Dedifferentiated amniotic fluid mesenchymal stem cell (primary cell): ENCODE measurements around the gene CD2BP2.
A peak's percentile ranks its signal among the peaks of the same experiment; 100 is the strongest.
"Not testable (repeated sequence)": the region's sequence is repeated elsewhere in the genome, so short reads cannot be mapped to it uniquely, and the experiment has no call there.

ENCODE experiments used
- DNase-seq: peaks from one replicate; pipeline ENCODE4 v3.0.0-alpha.2; 2016; ENCODE audit errors: extremely low spot score

The CD2BP2 gene

DNA sequence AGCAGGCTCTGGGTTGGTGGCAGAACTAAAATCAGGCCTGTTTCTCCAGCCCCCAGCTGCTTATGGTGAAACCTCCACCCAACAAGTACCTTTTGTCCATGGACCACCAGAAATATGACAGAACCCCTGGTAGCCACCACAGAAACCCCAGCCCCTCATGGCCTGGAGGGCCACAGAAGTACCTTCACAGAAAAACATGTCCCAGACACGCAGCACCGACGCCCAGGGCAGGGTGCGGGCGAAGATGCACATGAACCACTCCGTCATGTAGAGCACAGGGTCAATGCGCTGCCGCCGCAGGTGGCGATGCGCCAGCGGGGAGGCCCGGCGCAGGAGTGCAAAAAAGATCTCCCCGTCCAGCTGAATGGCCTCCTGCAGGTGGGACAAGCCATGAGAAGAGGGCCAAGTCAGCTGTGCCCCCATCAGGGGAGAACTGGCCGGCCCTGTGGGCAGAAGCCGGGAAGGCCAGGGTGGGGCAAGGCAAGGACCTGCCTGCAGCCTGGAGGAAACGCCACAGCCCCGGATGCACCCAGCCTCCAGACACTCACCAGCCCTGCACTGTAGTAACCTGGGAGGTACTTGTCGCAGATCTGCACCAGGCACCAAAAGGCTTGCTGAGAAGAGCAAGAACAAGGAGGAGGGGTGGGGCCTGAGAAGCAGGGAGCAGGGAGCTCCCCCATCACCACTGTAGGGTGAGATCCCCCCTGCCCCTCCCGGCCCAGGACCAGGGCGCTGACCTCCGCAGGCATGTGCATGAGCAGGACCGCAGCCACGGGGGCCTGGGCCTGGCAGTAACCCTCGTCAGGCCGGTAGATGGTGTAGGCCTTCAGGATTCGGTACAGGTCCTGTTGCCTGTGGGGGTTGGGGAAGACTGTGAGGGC lies 4.1 kb upstream of the CD2BP2 start:
- DNase-seq: no peak

DNA sequence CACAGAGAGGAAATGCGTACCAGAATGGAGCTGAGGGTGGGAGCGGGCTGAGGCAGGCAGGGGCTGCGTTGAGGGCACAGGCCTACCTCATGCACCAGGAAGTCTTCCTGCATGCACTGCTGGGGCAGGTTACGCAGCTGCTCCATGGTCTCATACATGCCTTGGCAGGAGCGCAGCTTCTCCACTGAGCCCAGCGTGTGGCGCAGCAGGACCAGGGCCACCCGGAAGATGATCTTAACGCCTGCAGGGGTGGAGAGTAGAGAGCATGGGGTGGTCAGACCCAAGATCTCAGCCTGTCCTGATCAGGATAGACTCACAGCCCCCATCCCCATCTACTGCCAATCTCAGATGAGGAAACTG lies 3.4 kb upstream of the CD2BP2 start:
- no peak for DNase-seq

DNA sequence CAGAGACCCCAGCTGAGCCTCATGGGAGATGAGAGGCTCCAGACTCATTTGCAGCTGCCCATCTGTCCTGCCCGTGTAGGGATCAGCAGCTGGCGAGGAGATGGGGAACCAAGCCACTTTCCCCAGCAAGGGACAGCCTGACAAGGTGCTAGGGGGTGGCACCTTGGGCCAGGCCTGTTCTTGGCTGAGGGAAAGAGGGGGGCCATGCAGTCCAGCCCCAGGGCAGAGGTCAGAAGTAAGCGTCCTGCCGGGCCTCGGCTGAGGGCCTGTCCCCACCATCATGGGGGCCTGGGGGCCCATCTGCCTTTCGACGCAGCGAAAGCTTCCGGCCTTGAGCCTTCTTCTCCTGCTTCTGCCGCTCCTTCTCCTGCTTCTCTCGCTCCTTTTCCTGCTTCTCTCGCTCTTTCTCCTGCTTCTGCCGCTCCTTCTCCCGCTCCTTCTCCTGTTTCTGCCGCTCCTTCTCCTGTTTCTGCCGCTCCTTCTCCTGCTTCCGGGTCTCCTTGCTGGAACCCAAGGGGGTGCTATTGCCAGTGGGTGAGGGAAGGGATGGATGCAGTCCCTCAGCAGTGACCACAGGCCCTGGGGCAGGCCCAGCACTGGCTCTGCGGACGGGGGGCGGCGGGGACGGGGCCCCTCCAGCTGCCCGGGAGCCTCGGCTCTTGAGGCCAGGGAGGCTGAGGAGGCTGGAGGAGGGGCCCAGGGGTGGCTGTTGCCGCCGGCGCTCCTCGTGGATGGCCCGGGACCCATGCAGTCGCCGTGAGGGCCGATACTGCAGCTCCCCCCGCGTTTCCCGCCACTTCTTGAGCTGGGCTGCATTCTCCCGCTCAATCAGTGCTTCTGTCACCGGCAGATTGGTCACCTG lies 2.8 kb upstream of the CD2BP2 start:
- no peak for DNase-seq

DNA sequence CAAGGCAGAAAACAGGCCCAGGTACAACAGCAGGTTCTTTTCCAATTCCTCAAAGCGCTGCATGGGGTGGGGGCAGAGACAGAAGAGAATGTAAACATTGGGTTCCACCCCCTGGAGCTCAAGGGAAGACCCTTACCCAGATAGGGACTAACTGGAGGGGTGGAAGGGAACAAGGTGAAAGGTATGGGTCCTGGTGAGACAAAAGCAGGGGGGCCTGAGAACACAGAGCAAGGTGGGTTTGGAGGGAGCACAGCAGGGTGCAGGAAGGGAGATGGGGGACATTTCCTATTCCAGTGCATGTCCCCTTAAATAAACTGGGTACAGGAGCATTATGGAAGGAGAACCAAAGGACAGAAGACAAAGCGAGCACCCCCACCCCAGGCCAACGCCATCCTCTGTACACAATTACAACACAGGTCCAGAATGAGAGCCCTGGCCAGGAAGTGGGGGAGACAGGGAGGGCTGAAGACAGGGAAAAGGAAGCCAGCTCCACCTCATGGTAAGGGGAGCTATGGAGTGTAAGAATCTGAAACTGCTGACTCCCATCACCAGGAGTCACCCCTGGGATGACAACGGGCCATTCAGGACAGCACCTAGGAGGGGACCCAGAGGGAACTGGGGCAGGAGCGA lies 2.1 kb upstream of the CD2BP2 start:
- DNase-seq: no peak

DNA sequence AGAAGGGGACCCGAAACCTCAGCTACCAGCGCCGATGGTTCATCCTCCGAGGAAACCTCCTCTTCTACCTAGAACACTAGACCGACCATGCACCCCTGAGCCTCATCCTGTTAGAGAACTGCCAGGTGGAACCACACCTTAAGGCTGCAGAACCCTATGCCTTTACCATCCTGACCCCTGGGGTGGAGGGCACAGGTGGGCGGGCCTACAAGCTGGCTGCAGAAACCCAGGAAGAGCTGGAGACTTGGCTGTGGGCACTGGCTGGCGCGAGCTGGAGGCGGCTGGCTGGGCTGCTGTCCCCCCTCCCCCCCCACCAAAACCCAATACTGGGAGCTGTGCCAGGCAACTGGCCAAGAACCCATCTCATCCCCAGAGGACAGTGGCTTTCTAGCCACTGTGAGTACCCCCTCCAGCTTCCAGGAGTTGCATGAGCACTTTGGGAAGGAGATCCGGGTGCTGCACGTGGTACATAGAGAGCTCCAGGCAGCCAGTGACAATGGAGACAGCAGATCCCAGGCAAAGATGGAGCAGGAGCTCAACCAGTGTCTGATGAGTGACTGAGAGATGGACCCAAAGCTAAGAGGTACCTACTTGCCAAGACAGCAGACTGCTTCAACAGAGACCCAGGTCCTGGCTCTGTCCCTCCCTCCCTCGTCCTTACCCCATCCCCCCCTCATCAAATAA lies 1.4 kb upstream of the CD2BP2 start:
- no peak for DNase-seq

DNA sequence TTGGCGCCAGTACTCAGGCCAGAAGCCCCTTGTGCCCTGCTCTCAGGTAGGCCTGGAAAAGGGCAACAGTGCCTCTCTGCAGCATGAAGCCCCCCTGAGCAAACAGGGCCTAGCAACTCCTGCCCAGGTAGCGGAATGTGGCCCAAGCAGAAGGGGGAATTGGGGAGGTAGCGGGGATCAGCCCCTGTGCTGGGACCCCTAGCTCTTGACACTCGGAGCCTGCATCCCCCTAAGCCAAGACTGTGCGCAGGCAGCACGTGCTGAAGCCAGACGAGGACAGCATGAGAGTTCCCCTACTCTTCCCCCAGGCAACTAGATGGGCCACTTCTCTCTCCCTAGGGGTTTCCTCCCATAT lies 823 bp upstream of the CD2BP2 start:
- DNase-seq: no peak

DNA sequence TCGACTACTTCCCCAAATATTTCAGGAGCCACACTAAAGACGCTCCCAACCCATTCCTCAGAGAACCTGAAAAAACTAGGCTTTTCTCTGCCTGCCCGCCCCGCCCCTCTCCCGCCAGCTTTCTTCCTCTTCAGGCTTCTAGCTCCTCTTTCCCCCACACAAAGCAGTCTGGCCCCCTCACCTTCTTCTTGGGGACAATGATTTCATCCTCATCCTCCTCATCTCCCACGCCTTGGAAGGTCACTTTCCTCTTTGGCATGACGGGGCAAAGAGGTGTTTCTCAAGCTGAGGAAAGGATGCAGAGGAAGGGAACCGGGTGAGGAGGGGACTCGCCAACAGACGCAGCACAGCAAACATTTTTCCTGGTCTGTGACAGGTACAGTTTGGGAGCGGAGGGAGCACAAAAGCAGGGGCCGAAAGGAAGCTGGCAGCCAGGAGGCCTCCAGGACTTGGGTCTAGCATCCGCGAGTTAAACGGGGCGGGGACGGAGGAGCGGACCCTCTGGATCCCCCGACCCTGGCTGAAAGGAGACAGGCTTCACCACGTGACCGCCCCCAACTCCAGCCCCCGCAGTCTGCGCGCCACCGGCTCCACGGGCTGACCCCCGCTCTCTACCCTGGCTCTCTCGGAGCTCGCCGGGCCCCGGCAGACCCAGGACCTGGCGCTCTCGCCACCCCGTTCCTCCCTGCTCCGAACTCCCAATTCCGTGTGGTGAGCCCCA lies 525 bp downstream of the CD2BP2 start:
- DNase-seq: no peak

DNA sequence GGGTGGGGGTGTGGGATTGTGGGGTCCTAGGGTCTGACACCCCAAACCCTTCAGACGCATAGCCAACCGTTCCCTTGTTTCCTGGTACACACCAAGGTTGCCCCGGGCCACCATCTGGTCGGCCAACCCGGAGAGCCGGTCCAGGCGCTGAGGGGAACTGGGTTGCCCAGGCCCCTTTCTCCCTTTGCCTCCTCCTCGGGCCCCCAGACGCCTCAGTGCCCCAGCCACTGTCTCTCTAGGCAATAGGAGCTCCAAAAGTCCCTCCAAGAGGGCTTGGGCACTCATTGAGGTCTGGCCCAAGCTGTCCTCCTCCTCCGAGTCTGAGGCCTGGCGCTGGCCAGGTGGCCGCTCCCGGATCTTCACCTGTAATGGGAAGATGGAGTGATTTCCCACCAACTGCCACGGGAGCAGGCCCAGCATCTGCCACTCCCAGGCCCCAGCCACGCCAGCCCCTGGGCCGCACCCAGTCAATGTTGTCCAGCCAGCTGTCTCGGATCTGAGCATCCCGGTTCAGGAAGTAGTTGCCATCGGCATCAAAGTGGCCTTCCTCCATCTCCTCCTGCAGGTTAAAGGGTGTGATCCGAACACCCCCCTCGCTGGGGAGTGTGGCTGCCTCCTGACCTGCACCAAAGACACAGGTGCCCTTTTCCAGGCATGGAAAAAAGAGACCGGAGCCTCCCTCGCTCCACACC lies 1.5 kb downstream of the CD2BP2 start:
- DNase-seq: no peak

DNA sequence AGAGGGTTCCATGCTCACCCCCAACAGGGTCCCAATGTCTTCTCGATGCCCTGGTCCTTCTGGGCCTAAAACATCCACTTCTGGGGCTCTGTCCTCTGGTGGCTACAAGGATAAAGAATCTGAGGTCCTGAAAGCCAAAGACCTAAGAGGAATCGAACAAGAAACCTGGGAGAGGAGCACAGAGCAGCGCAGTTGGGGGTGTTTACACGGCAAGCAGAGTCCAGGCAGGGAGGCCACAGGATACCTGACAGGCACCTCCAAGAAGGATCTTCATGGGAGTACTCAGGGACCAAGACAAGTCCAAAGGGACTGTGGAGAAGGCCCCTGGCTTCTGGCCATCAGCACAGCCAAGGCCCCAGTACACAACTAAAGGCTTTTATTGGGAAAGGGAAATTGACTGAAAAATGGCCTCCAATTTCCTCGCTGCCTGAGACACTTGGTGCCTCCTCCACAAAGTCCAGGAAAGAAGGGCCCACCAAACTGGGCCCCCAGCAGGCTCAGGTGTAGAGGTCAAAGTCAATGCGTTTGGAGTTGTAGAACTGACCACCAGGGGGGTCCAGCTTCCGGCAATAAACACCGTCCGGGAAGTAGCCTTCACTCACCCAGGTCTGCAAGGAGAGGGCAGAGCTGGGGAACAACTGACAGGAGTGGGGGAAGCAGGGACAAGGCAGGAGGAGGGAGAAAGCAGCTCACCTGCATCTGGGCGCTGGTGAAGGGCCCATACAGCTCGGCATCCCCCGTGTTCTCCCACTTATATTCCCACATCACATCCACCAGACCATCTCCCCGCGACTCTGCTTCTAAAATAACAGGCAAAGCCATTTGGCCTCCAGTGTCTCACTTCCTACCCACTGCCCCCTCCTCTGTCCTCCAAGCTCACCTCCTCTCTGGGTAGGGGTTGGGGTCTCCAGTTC lies 2.4 kb downstream of the CD2BP2 start:
- DNase-seq: no peak

DNA sequence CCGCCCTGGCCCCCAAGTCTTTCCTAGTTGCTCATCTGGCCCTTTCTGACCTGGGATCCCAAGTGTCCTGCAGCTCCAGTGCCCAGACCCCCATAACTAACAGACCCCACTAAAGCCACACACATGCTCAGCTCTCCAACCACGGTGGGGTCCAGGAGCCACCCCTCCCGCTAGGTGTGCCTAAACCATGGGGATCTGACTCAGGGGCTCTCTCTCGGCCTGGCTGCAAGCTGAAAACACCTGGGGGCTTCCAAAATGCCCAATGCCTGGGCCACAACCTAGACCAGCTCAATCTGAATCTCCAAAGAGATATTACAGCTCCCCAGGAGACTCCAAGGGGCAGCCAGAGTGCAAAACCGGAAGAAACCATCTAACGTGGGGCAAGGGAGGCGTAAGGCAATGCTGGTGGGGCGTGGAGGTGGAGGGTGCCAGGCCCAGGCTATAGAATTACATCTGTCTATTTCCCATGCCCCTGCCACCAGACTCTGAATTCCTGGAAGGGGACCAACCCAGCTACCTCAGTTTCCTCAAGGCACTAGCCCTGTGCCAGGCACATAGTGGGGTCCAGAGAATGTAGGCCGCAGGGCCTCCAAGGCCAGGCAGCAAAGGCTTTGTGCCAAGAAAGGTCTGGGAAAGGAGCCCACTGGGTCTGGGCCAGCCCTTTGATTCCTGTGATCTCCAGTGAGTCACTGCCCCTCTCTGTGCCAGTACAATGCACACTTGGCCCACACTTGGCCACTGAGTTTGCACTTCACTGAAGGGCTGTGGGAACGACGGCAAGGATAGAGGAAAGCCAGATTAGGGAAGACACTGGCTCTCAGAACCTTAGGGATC lies 3.3 kb downstream of the CD2BP2 start:
- peak; percentile 63 for DNase-seq

DNA sequence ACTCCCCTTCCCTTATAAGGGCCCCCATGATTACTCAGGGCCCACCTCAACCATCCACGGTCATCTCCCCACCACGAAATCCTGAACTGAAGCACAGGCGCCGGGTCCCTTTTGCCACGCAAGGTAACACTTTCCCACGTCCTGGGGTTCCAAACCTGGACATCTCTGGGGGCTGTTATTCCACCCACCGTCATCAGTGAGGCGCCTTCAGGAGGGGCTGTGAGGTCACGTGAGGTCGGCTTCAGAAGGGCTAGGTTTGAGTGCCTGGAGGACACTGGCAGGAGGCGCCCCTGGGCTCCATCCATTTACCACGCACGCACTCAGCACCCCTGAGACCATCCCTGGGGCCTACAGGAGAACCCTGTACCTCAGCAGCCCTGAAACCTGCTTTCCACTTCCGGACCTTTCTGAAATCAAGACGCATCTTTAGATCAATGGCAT lies 4.1 kb downstream of the CD2BP2 start:
- no peak for DNase-seq

DNA sequence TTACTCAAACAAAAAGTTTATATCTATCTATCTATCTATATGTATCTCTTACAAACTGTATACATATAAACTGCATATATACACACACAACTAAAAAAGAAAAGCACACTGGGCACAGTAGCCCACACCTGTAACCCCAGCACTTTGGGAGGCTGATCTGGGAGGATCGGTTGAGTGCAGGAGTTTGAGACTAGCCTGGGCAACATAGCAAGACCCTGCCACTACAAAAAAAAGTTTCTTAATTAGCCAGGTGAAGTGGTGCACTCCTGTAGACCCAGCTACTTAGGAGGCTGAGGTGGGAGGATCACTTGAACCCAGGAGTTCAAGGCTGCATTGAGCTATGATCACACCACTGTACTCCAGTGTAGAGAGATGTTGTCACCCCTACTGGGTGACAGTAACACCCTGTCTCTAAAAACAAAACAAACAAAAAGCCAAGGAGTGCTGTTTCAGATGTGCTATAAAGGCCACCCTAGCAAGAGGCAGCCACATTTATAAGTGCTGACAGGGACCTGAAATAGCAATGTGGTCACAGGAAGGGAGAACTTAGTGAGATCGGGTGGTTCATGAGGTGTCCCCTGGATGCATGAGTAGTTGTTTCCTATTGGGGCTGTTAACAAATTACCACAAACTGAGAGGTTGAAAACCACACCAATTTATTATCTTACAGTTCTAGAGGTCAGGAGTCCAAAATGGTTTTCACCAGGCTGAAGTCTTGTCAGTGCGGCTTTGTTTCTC lies 4.8 kb downstream of the CD2BP2 start:
- DNase-seq: no peak

DNA sequence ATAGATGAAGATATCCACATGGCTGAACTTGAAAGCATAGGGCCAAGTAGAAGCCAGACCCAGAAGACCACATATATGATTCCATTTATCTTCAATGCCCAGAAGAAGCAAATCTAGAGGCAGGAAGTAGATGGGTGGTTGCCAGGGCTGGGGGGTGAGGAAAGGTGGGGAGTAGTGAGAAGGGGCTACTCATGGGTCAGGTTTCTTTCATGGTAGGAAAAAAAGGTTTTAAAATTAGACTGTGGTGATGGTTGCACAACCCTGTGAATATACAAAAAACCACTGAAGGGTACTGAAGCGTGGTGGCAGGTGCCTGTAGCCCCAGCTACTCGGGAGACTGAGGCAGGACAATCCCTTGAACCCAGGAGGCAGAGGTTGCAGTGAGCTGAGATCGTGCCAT lies 5.4 kb downstream of the CD2BP2 start:
- no peak for DNase-seq

DNA sequence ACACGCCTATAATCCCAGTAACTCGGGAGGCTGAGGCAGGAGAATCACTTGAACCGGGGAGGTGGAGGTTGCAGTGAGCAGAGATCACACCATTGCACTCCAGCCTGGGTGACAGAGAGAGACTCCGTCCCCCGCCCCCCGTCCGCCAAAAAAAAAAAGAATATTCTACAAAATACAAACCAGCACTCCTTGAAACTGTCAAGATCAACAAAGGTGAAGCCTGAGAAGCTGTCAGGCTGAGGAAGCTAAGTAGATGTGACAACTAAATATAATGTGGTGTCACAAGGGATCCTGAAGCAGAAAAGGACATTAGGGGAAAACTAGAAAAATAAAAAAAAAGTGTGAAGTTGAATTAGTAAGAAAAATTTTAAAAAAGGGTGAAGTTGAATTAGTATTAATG lies 6.2 kb downstream of the CD2BP2 start:
- no peak for DNase-seq

DNA sequence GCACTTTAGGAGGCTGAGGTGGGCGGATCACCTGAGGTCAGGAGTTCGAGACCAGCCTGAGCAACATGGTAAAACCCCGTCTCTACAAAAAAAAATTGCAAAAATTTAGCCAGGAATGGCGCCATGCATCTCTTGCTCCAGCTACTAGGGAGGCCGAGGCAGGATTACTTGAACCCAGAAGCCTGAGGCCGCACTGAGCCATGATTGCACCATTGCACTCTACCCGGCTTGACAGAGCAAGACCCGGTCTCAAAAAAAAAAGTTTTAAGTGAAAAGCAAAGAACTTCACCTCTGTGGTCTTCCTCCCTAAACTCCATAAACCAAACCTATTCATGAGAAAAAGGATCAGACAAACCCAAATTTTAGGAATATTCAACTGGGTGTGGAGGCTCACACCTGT lies 7.0 kb downstream of the CD2BP2 start:
- DNase-seq: no peak

DNA sequence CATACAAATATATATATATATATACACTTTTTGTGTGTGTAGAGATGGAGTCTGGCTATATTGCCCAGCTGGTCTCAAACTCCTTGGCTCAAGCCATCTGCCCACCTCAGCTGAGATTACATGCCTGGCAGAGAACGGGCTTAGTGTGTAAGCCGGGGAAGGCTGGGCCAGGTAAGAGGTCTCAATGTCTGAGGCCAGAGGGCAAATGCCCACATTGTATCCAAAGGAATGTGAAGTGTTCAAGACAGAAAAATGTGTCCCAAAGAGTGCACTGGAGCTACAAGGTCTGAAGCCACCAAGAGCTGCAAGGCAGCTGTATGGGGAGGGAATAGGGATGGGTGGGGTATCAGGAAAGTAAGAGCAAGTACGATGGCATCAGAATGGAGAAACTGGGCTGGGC lies 8.8 kb downstream of the CD2BP2 start:
- DNase-seq: no peak

DNA sequence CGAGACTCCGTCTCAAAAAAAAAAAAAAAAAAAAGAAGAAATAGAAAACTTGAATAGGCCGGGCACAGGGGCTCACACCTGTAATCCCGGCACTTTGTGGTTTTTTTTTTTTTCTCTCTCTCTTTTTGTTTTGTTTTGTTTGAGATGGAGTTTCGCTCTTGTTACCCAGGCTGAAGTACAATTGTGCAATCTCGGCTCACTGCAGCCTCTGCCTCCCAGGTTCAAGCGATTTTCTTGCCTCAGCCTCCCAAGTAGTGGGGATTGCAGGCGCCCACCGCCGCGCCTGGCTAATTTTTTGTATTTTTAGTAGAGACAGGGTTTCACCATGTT lies 11.7 kb downstream of the CD2BP2 start:
- DNase-seq: not testable (repeated sequence)
